GM19324 (cell line): ENCODE measurements around the gene SPECC1L.
A peak's percentile ranks its signal among the peaks of the same experiment; 100 is the strongest.

ENCODE experiments used
- ATAC-seq: cut with Tn5 transposase; IDR thresholded peaks from one replicate; pipeline ENCODE4 v1.9.1; 2021; ENCODE audit warnings: mild to moderate bottlenecking, moderate library complexity; ENCODE audit not compliant: unreplicated experiment, low FRiP score

The SPECC1L gene

GRCh38 chr22:24424001-24424900 lies 153.6 kb downstream of the SPECC1L start:
- ATAC-seq: no peak

- no peak for ATAC-seq
These were observed 154.5 kb downstream of the SPECC1L start for GRCh38 chr22:24424901-24425775.

GRCh38 chr22:24426436-24426835 lies 155.8 kb downstream of the SPECC1L start:
- no peak for ATAC-seq

GRCh38 chr22:24426851-24427499 lies 156.3 kb downstream of the SPECC1L start:
- peak; percentile 1 for ATAC-seq

GRCh38 chr22:24427500-24428164 lies 157.0 kb downstream of the SPECC1L start, which contains the start of gene ADORA2A:
Gene ADORA2A, plus strand, starts transcription at chr22:24427599. Its CDS starts 5,806 bp downstream, at chr22:24433405.
- peak; percentile 59 for ATAC-seq

- no peak for ATAC-seq
These were observed 158.2 kb downstream of the SPECC1L start for GRCh38 chr22:24428751-24429410.

- no peak for ATAC-seq
These were observed 159.1 kb downstream of the SPECC1L start for GRCh38 chr22:24429411-24430365.

- no peak for ATAC-seq
These were observed 160.0 kb downstream of the SPECC1L start for GRCh38 chr22:24430431-24431308.

- ATAC-seq: no peak
These were observed 160.8 kb downstream of the SPECC1L start for GRCh38 chr22:24431309-24432034.

GRCh38 chr22:24432059-24432853 lies 161.6 kb downstream of the SPECC1L start:
- ATAC-seq: no peak

- ATAC-seq: no peak
These were observed 162.6 kb downstream of the SPECC1L start for GRCh38 chr22:24433001-24433827.

- peak; percentile 63 for ATAC-seq
These were observed 163.3 kb downstream of the SPECC1L start for GRCh38 chr22:24433828-24434470.

- ATAC-seq: peak; percentile 63
These were observed 164.1 kb downstream of the SPECC1L start for GRCh38 chr22:24434471-24435322.

GRCh38 chr22:24435323-24435645 lies 164.7 kb downstream of the SPECC1L start:
- no peak for ATAC-seq
